ENCODE measurements around the gene TUBA3C. TPM values are rescaled to one million over a fixed set of nuclear protein-coding genes. Genes with fewer than 3 reads are reported as not detected.
A peak's percentile ranks its signal among the peaks of the same experiment; 100 is the strongest.

Gene TUBA3C
- total RNA-seq, 1 experiment from 2014 or later = not detected

GRCh38 chr13:19155321-19155861 lies 26.2 kb downstream of the TUBA3C start:
- H3K27me3 ChIP-seq (ENCODE audit: control insufficient read depth, insufficient read depth, low read length) = no peaks in the 10 kb centered on the region
- no peak overlapping the region for H3K4me3 ChIP-seq (ENCODE audit: insufficient read depth, low read depth, low read length)
- H3K36me3 ChIP-seq (replicated peaks; ENCODE audit: control insufficient read depth, insufficient read depth, low read length) = no peaks in the 10 kb centered on the region
- DNase-seq = peak; percentile 17

- Histone ChIP-seq H3K36me3 (replicated peaks; ENCODE audit: control insufficient read depth, insufficient read depth, low read length) (no peaks in the 10 kb centered on the region), H3K27me3 (ENCODE audit: control insufficient read depth, insufficient read depth, low read length) (no peaks in the 10 kb centered on the region), H3K4me3 (ENCODE audit: insufficient read depth, low read depth, low read length) (no peak overlapping the region)
- peak; percentile 10 for DNase-seq
Observed at GRCh38 chr13:19154843-19155242, 26.8 kb downstream of the TUBA3C start.

GRCh38 chr13:19153782-19154450 lies 27.7 kb downstream of the TUBA3C start:
- Histone ChIP-seq H3K4me3 (ENCODE audit: insufficient read depth, low read depth, low read length) (no peak overlapping the region), H3K27me3 (ENCODE audit: control insufficient read depth, insufficient read depth, low read length) (no peaks in the 10 kb centered on the region), H3K36me3 (replicated peaks; ENCODE audit: control insufficient read depth, insufficient read depth, low read length) (no peaks in the 10 kb centered on the region)
- peak; percentile 19 for DNase-seq

- Histone ChIP-seq H3K27me3 (ENCODE audit: control insufficient read depth, insufficient read depth, low read length) (no peaks in the 10 kb centered on the region), H3K4me3 (ENCODE audit: insufficient read depth, low read depth, low read length) (no peak overlapping the region), H3K36me3 (replicated peaks; ENCODE audit: control insufficient read depth, insufficient read depth, low read length) (no peaks in the 10 kb centered on the region)
- DNase-seq = peak; percentile 16
Observed at GRCh38 chr13:19152403-19152802, 29.2 kb downstream of the TUBA3C start.

GRCh38 chr13:19151581-19152263 lies 29.9 kb downstream of the TUBA3C start:
- DNase-seq = peak; percentile 19
- Histone ChIP-seq H3K4me3 (ENCODE audit: insufficient read depth, low read depth, low read length) (no peak overlapping the region), H3K27me3 (ENCODE audit: control insufficient read depth, insufficient read depth, low read length) (no peaks in the 10 kb centered on the region), H3K36me3 (replicated peaks; ENCODE audit: control insufficient read depth, insufficient read depth, low read length) (no peaks in the 10 kb centered on the region)

- no peak overlapping the region for H3K4me3 ChIP-seq (ENCODE audit: insufficient read depth, low read depth, low read length)
Observed at GRCh38 chr13:19150712-19151228, 30.9 kb downstream of the TUBA3C start.

GRCh38 chr13:19150226-19150625 lies 31.4 kb downstream of the TUBA3C start:
- H3K4me3 ChIP-seq (ENCODE audit: insufficient read depth, low read depth, low read length) = no peak overlapping the region
- H3K27me3 ChIP-seq (ENCODE audit: control insufficient read depth, insufficient read depth, low read length) = no peaks in the 10 kb centered on the region
- peak; percentile 12 for DNase-seq
- H3K36me3 ChIP-seq (replicated peaks; ENCODE audit: control insufficient read depth, insufficient read depth, low read length) = no peaks in the 10 kb centered on the region

More at GRCh38 chr13:19150712-19151228, 30.9 kb downstream of the TUBA3C start:
- H3K36me3 ChIP-seq (replicated peaks; ENCODE audit: control insufficient read depth, insufficient read depth, low read length) = no peaks in the 10 kb centered on the region
- DNase-seq = peak; percentile 12
- no peaks in the 10 kb centered on the region for H3K27me3 ChIP-seq (ENCODE audit: control insufficient read depth, insufficient read depth, low read length)

- H3K4me3 ChIP-seq (ENCODE audit: insufficient read depth, low read depth, low read length) = no peak overlapping the region
- no peak for DNase-seq
- H3K27me3 ChIP-seq (ENCODE audit: control insufficient read depth, insufficient read depth, low read length) = no peaks in the 10 kb centered on the region
- no peaks in the 10 kb centered on the region for H3K36me3 ChIP-seq (replicated peaks; ENCODE audit: control insufficient read depth, insufficient read depth, low read length)
Observed at GRCh38 chr13:19148561-19148960, 33.1 kb downstream of the TUBA3C start.

Measured in H7 (cell line).